ENCODE results near the gene MAP1LC3B. TPM values are rescaled to one million over a fixed set of nuclear protein-coding genes. Genes with fewer than 3 reads are reported as not detected.

The MAP1LC3B gene
- total RNA-seq, 1 donor from 2014 or later, result 141 TPM

GRCh38 chr16:87410968-87411367, 18.8 kb downstream of the MAP1LC3B start:
- TF ChIP-seq CTCF (IDR thresholded peaks at IDR 0.05), result peak; percentile 24

DNA sequence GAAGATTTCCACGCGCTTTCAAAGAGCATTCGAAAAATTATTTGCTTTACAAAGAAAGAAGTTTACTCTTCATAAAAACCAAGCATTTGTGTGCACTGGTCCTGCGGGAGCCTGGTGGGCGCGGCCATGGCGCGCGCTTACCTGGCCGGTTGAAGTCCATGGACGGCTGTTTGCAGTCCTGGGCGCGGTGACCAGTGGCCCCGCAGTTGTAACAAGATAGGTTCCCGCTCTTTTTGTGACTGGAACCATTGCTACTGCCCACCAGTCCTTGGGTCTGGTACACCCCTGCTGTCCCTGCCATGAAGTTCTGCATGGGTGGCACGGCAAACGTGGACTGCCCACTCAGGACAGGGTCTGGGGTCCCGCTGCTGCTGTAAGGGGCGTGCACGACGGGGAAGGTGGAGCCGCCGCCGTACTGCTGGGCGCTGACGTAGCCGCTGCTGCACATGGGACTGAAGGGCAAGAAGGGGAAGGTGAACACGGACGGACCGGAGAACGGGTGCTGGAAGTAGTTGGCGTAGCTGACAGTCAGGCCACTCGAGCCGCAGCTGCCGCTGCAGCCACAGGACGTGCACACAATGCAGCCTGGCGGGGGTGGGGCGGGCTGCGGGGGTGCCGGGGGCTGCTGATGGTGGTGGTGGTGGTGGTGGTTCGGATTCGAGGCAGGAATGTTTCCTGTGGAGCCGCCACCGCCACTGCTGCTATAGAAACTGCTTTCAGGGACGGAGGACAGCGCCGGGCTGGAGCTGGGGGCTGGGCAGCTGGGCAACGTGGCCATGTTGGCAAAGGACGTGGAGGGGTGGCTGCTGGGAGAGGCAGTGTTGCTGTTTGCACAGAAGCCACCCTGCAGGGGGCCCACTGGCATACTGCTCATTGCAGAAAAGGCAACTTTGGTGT, 19.5 kb downstream of the MAP1LC3B start:
- no peak overlapping the region for H3K4me3 Mint-ChIP-seq (ENCODE audit: unreplicated experiment)
- H3K4me1 Mint-ChIP-seq (ENCODE audit: unreplicated experiment), result peaks cover 4% of the 10 kb centered on the region
- DNase-seq (ENCODE audit: extremely low spot score, unreplicated experiment), result no peak
- no peak for TF ChIP-seq CTCF (IDR thresholded peaks at IDR 0.05)
- no peaks in the 10 kb centered on the region for H3K9me3 Mint-ChIP-seq (ENCODE audit: unreplicated experiment)
- H3K36me3 Mint-ChIP-seq (ENCODE audit: unreplicated experiment), result peaks cover 51% of the 10 kb centered on the region
- no peak overlapping the region for H3K27ac Mint-ChIP-seq (ENCODE audit: unreplicated experiment)
- H3K27me3 Mint-ChIP-seq (ENCODE audit: unreplicated experiment), result no peaks in the 10 kb centered on the region

More at GRCh38 chr16:87410968-87411367, 18.8 kb downstream of the MAP1LC3B start:
- Mint-ChIP-seq H3K9me3 (ENCODE audit: unreplicated experiment) (no peaks in the 10 kb centered on the region), H3K4me3 (ENCODE audit: unreplicated experiment) (no peak overlapping the region), H3K4me1 (ENCODE audit: unreplicated experiment) (peaks cover 4% of the 10 kb centered on the region), H3K36me3 (ENCODE audit: unreplicated experiment) (peaks cover 52% of the 10 kb centered on the region), H3K27me3 (ENCODE audit: unreplicated experiment) (no peaks in the 10 kb centered on the region), H3K27ac (ENCODE audit: unreplicated experiment) (no peak overlapping the region)
- no peak for DNase-seq (ENCODE audit: extremely low spot score, unreplicated experiment)

DNA sequence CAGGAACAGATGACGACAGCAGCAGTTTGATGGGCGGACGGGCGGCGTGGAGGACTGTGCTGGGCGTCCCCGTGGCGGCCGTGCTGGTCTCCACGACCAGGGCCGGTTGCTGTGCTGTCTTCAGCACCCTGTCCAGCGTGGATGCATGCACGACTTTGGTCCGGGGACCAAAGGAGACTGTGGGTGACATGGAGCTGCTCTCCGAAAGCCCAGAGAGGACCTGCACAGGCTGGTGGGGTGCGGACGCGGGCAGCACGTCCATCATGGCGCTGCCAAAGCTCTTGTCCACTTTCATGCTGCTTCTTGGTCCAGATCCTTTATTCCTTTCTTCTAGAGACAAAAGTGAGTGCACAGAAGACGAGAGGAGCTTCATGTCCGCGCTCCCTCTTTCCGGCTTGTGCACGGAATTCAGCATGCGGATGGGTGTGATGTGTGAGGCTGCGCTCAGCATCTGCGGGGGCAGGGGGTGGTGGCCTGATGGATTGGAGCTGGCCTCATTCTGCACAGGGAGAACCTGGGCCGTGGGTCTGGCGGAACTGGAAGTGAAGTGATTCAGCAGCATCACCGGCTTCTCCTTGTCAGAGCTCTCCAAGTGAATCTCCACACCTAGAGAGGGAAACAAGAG, 20.3 kb downstream of the MAP1LC3B start:
- Mint-ChIP-seq H3K36me3 (ENCODE audit: unreplicated experiment) (peaks cover 49% of the 10 kb centered on the region), H3K4me1 (ENCODE audit: unreplicated experiment) (peaks cover 4% of the 10 kb centered on the region), H3K27me3 (ENCODE audit: unreplicated experiment) (no peaks in the 10 kb centered on the region), H3K9me3 (ENCODE audit: unreplicated experiment) (no peaks in the 10 kb centered on the region), H3K27ac (ENCODE audit: unreplicated experiment) (no peak overlapping the region), H3K4me3 (ENCODE audit: unreplicated experiment) (no peak overlapping the region)
- DNase-seq (ENCODE audit: extremely low spot score, unreplicated experiment), result no peak
- no peak for TF ChIP-seq CTCF (IDR thresholded peaks at IDR 0.05)

DNA sequence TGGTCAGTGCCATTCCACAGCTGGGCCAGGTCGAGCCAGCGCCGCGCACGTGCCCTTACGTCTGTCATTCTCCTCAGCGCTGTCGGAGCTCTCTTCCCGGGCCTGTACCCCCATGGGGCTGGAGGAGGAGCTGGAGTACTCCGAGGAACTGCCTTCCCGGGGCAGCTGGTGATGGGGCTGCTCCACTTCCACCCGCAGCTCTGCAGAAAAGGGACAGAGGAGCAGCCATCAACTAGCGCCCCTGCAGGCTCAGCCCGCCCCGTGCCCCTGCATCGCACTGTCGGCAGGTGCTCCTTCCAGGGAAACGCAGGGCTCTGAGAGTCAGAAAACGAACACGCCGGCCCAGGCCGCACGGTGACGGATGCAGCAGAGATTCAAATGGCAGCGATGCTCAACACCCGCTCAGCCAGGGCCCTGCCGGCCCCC, 20.9 kb downstream of the MAP1LC3B start:
- Mint-ChIP-seq H3K27me3 (ENCODE audit: unreplicated experiment) (no peaks in the 10 kb centered on the region), H3K36me3 (ENCODE audit: unreplicated experiment) (peaks cover 49% of the 10 kb centered on the region), H3K4me1 (ENCODE audit: unreplicated experiment) (peaks cover 4% of the 10 kb centered on the region), H3K9me3 (ENCODE audit: unreplicated experiment) (no peaks in the 10 kb centered on the region), H3K4me3 (ENCODE audit: unreplicated experiment) (no peak overlapping the region), H3K27ac (ENCODE audit: unreplicated experiment) (no peak overlapping the region)
- TF ChIP-seq CTCF (IDR thresholded peaks at IDR 0.05), result no peak
- no peak for DNase-seq (ENCODE audit: extremely low spot score, unreplicated experiment)

- Mint-ChIP-seq H3K9me3 (ENCODE audit: unreplicated experiment) (no peaks in the 10 kb centered on the region), H3K27ac (ENCODE audit: unreplicated experiment) (no peak overlapping the region), H3K4me1 (ENCODE audit: unreplicated experiment) (no peaks in the 10 kb centered on the region), H3K27me3 (ENCODE audit: unreplicated experiment) (no peaks in the 10 kb centered on the region), H3K4me3 (ENCODE audit: unreplicated experiment) (no peak overlapping the region), H3K36me3 (ENCODE audit: unreplicated experiment) (peaks cover 51% of the 10 kb centered on the region)
- TF ChIP-seq CTCF (IDR thresholded peaks at IDR 0.05), result no peak
- DNase-seq (ENCODE audit: extremely low spot score, unreplicated experiment), result no peak
Observed at GRCh38 chr16:87414251-87414680, 22.1 kb downstream of the MAP1LC3B start.
